ENCODE measurements around the gene OPA1.

OPA1 gene

DNA sequence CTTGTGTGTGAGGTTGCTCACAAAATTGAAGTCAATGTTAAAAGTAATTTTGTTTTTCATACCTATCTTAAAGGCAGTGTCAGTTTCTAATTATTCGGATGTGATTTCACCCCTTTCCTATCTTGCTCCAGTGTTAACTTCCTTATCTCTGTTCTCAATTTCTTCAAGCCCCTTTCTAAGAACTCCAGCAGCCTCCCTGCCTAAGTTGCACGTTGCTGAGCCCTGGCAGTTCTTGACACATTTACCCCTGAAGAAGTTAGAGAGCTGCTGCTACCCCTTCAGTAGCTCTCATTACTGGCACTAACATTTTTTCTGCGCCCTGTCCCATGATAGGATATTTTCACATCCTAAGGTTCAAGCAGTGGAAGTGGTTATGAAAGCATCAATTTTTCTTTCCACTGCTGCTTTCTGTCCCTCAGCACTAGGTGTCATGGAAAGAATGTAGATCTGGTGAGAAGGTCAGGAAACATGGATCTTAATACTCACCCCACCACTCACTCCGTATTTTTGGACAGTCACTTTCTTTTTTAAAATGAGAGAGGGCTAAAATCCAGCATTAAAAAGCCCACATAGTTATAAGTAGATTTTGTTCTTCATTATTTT lies 62.9 kb downstream of the OPA1 start:
- DNase-seq: no peak

DNA sequence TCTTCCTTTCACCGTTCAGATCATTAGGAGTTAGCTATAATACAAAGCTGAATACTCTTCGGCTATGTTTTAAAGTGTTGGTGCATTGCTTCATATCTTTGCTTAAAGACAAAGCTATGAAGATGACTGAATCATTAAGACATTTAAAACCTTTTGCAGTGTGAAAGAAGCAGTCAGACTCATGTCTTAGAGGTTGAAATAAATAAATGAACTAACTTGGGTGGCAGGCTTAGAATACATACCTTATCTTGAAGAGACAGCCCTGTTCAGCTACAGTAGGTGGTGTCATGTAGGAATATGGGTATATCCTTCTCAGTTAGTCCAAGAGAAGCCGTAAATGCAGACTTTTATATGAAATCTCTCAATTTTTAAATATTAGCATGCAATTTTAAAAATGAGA lies 63.4 kb downstream of the OPA1 start:
- DNase-seq: no peak

- DNase-seq: no peak
These were observed 63.9 kb downstream of the OPA1 start for GRCh38 chr3:193656878-193657282.

GRCh38 chr3:193660171-193660570 lies 67.2 kb downstream of the OPA1 start:
- DNase-seq: no peak

DNA sequence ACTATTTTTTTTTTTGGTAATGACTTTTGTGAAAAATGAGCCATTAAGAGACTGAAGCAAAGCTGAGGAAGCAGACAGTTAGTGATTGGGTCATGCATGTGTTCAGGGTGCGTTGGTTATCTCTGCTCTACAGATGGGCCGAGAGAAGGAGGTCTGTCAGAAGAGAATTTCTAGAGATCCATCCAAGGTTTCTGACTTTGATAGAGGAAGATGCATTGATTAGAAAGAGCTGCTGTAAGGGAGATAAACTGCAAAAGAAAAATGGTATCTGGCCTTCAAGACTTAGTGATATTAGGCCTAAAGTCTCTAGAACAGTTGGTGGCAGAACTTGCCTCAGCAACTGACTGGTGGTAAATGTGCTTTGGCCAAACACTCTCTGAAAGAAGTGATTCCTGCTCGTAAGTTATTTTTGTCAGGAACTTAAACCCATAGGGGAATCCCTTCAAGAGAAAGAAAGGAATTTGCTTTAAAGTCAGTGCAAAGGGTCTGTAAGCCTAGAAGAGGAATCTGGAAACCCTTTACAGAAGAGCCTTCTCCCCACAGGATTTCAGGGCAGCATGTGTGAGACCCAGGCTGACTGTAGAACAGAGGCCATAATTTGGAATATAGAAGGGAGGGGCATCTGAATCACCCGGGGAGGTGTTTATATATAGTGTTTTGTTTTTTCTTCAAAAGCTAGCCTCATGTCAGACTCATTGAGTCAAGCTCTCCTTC lies 67.8 kb downstream of the OPA1 start:
- no peak for DNase-seq

DNA sequence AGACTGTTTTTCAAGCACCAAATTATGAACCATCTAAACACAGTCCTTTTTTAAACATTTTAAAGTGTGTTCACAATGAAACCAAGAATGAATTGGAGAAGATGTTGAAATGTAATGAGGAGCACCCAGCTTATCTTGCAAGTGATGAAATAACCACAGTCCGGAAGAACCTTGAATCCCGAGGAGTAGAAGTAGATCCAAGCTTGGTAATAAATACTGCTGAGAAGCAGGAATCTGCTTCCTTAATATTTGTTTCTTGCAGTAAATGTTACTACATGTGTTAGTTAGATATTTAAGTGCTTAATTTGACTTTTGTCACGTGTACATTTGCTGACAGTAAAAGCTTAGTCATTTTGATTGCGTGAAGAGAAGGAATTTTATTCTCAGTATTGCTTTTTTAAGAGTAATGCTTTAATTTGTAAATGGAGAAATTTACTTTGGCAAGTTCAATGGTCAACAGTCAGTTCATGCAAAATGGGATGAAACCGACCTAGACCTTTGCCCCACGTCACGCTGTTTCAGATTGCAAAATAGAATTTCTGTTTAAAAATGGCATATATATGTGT lies 69.8 kb downstream of the OPA1 start:
- DNase-seq: no peak

DNA sequence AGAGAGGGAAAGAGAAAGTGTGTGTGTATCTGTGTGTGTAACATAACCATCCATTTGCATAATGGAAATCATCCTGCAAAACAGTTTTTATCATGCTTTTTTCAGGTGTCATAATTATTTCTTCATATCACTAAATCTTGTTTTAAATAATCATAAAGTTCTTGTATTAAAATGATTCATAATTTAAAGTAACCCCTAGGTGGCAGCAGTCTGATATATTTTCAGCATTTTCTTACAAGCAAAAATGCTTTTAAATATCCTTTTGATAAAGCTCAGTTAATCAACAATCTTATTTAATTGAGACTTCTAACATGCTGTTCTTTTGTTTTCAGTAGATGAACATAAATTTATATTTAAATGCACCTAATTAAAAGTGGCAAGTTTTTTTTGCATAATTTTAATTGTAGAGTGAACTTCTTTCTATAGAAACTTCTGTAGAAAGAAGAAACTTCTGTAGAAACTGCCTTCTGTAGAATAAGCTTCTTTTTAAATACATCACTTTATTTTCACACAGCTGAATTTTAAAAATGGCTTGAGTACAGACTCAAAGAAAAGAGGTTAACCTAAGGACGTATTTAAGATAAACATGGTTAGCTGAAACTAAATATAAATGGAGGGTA lies 72.5 kb downstream of the OPA1 start:
- no peak for DNase-seq

- no peak for DNase-seq
These were observed 80.8 kb downstream of the OPA1 start for GRCh38 chr3:193673845-193674244.

DNA sequence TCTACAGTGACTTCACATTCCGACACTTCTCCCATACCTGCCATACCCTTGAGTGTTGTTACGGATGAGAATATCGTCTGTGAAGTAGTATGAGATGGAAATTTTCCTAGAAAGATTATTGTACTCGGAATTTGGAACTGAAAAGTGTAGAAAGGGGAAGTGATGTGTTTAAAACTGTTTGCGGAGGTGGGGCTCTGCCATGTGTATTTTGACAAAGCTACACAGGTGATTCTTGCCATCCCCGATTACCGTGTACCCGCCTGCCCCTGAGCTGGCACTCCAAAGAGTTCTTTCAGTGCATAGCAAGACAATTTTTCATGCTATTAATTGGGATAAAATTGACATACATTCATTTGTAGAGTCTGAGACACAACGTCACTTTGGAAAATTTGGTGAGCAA lies 81.7 kb downstream of the OPA1 start:
- DNase-seq: no peak

GRCh38 chr3:193677734-193678133 lies 84.7 kb downstream of the OPA1 start:
- no peak for DNase-seq

DNA sequence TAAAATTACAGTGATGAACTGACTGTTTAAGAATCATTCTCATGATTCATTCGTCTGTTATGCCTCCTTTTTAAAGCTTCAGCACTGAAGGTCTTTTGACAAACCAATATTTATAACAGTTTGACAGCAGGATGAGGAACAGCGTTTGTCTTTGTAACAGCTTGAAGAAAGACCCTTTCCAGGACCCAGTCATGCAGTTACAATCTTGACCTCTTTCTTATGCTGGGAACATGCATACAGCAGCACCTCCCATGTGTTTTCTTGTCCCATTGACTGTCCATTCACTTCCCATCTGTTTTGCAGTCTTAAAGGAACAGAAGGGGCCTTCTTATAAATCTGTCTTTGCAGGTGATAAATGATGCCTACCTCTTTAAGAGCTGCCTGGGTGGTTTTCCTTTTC lies 87.2 kb downstream of the OPA1 start:
- no peak for DNase-seq

GRCh38 chr3:193681631-193682030 lies 88.6 kb downstream of the OPA1 start:
- DNase-seq: no peak

DNA sequence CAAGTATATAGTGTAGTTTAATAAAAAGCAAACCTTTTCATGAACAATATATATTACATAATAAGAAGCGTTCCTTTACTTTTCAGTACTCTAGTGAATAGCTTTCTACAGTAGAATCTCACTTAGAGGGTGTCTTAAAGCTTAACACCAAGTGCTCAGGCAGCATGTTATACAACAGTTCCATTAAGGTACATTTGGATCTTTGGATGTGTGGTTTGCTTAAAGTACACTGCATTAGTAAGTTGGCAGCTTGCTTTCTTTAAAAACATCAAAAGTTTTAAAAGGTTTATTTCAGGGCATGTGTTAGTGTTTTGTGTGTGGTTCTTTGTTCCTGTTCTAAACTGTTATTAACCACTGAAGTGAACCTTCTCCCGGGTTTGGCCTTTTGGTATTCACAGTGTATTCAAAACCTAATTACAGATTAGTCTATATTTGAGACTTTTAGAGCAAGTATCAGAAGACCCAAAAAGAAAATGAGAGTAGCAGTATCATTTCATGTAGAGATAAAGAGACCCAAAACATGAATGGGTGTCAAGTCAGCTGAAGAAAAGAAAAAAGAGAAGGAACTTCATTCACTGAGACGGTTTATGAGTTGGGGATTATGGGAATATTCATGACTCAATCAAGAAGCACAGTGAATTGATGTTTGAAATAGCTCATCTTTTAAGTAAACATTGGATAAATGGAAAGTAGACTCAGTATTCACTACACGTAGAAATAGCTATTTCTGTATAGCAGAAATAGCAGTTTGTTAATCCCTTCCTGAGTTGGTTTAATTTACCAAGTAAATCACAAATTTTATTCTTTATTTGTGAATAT lies 93.9 kb downstream of the OPA1 start:
- DNase-seq: no peak

GRCh38 chr3:193688834-193689714 lies 96.1 kb downstream of the OPA1 start:
- DNase-seq: no peak

GRCh38 chr3:193693774-193694173 lies 100.8 kb downstream of the OPA1 start:
- DNase-seq: no peak

DNA sequence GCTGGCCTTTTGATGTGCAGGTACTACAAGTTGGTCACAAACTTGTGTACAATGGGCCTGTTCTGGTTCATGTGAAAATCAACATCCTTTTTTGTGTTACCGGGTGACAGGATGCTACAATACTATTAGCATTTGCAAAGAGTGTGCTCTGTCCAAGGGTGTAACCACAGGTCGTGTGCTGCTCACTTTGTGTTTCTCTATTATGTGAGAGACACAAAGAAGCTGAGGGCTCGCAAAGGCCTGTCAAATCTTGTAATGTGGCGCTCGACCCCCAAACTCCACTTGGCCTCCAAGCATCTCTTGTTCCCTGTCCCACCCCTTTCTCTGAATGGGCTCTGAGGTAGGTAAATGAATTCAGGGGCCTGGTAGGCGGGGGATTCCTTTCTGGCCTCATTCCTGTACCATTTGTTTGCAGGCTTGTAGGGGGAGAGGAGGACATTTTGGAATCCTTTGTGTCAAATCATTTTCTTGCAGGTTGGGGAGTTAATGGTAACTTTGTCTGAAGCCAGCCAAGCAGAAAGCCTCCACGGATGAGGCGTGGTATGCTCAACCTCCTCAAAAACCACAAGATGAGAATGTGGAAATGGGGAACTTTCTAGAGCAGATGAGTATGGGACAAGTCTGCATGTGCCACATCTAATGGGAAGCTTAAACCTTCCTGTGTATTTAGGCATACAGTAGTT lies 109.1 kb downstream of the OPA1 start:
- DNase-seq: no peak

- DNase-seq: no peak
These were observed 110.0 kb downstream of the OPA1 start for GRCh38 chr3:193702967-193703366.

- no peak for DNase-seq
These were observed 111.4 kb downstream of the OPA1 start for GRCh38 chr3:193704431-193704830.

DNA sequence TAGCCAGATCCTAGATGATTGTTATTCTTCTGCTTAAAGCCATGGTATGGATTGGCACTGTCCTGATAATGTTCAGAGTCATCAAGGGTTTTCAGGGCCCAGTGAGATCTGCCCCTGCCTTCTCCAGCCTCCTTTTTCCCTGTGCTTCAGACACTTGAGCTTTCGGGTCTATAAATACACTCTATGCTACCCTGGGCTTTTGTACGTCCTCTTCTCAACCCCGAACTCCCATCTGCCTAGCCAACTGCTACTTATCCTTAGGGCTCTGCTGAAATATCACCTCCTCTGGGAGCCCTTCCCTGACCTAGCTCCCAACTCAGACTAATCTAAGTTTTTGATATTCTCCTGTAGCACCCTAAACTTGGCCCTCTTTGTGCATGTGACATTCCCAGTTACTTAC lies 115.3 kb downstream of the OPA1 start:
- no peak for DNase-seq

DNA sequence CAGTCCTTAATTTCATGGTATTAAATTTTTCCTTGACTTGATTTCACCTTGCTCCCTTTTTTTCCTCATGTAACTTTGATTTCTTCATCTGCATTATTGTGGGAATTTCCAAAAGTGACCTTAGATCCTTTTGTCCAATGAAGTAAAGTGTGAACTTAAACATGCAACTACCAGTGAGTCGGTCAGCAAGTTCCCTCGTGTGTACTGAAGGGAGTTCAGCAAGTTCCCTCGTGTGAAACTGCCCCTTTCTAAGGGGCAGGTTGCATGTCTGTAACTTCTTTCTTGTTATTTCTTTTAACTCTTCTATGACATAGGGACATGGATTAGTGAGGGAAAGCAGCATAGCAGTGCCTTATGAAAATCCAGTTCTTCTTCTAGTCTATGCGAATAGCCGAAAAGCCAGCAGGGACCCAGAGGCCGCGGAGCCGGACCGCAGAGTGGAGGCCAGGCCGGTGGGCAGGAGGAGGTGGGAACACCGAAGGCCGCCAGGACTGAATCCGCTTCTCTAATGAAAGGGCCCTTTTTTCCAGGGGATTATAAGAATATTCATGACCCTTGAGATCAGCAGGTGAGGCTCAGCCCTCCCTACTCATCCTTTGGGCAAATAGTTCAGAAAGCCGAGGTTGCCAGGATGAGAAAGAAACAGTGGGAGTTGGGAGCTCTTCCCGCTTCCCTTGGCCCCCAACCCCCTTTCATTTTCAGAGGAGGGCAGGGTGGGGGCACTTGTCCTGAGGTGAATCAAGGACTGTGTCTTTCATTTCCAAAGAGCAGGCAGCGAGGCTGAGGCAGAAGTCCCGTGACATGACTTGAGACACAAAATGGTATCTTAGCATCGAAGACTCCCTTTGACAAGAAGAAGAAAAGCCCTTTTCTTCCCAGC lies 117.5 kb downstream of the OPA1 start:
- no peak for DNase-seq

GRCh38 chr3:193711166-193711485 lies 118.1 kb downstream of the OPA1 start:
- DNase-seq: no peak
